Activated naive CD8-positive, alpha-beta T cell treated with anti-CD3 and anti-CD28 coated beads for 36 hours (primary cell): ENCODE measurements around the gene ECPAS. TPM values are rescaled to one million over a fixed set of nuclear protein-coding genes. Genes with fewer than 3 reads are reported as not detected.
"Not testable (repeated sequence)": the region's sequence is repeated elsewhere in the genome, so short reads cannot be mapped to it uniquely, and the experiment has no call there.

Source experiments
- DNase-seq: peaks from one replicate; pipeline ENCODE4 v3.0.0; 2021
- H3K27ac Mint-ChIP-seq: one replicate; pipeline ENCODE4 v1.8.0; 2022; ENCODE audit warnings: mild to moderate bottlenecking, moderate library complexity, mixed read lengths
- H3K27me3 Mint-ChIP-seq: one replicate; pipeline ENCODE4 v1.8.0; 2022; ENCODE audit warnings: mild to moderate bottlenecking, mixed read lengths
- H3K36me3 Mint-ChIP-seq: one replicate; pipeline ENCODE4 v1.8.0; 2021; ENCODE audit warnings: mild to moderate bottlenecking, mixed read lengths
- H3K4me1 Mint-ChIP-seq: one replicate; pipeline ENCODE4 v1.8.0; 2021; ENCODE audit warnings: mixed read lengths
- H3K4me3 Mint-ChIP-seq: one replicate; pipeline ENCODE4 v1.8.0; 2022; ENCODE audit warnings: mild to moderate bottlenecking, moderate library complexity, mixed read lengths
- H3K9me3 Mint-ChIP-seq: one replicate; pipeline ENCODE4 v1.8.0; 2022; ENCODE audit warnings: mixed read lengths
- total RNA-seq, 2 experiments: library from RNA; stranded (reverse); gene quantifications; one replicate each; pipeline ENCODE4 v1.2.3, GENCODE V29; 2021

The ECPAS gene, protein sequence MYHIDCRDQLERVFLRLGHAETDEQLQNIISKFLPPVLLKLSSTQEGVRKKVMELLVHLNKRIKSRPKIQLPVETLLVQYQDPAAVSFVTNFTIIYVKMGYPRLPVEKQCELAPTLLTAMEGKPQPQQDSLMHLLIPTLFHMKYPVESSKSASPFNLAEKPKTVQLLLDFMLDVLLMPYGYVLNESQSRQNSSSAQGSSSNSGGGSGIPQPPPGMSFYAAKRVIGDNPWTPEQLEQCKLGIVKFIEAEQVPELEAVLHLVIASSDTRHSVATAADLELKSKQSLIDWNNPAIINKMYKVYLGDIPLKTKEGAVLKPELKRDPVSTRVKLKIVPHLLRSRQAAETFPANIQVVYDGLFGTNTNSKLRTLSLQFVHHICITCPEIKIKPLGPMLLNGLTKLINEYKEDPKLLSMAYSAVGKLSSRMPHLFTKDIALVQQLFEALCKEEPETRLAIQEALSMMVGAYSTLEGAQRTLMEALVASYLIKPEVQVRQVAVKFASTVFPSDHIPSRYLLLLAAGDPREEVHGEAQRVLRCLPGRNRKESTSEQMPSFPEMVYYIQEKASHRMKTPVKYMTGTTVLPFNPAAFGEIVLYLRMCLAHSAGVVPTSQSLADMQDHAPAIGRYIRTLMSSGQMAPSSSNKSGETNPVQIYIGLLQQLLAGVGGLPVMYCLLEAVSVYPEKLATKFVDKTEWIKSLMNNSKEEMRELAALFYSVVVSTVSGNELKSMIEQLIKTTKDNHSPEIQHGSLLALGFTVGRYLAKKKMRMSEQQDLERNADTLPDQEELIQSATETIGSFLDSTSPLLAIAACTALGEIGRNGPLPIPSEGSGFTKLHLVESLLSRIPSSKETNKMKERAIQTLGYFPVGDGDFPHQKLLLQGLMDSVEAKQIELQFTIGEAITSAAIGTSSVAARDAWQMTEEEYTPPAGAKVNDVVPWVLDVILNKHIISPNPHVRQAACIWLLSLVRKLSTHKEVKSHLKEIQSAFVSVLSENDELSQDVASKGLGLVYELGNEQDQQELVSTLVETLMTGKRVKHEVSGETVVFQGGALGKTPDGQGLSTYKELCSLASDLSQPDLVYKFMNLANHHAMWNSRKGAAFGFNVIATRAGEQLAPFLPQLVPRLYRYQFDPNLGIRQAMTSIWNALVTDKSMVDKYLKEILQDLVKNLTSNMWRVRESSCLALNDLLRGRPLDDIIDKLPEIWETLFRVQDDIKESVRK (N-terminal part only)
- total RNA-seq: 10 to 100 TPM; 77.4 to 82.6 TPM

DNA sequence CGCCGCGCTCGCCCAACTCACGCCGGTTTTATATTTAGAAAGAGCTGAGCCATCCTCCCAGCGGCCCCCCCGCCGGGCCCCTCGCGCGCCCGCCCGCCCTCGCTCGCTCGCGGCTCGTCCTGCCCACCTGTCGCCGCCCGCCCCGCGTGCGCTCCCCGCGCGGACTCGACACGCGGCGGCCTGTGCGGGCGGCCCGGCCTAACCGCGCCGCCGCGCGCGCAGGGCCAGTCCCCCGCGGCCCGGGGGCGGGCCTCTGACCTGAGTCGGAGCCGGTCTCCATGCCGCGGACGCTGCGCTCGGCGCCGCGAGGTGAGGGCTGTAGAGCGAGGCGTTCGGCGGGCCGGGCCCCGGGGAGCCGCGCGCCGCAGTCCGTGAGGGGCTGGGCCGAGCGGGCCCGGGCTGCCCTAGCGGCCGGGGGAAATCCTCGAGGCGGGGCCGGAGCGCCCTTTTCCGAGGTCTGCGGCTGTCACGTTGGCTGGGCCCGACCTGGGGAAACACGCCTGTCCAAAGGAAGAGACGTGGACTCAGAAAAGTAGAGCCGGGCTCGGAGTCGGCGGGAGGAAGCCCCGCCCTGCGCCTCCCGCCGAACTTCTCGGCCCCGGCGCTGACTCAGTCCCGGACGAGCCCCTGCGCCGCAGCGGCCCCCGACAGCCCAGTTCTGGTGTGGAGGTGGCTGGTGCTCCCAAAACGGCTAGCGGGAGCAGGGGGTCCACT, at the start of gene ECPAS:
ECPAS (minus strand) TSS at position 526 of the 714 bp plus-strand sequence. CDS start 11,465 bp downstream, outside the sequence.
- Mint-ChIP-seq H3K36me3 (peaks cover 18% of the 10 kb centered on the region), H3K27me3 (peaks cover 6% of the 10 kb centered on the region), H3K4me1 (peaks cover 30% of the 10 kb centered on the region), H3K4me3 (peak within 1 kb of the TSS; percentile 87), H3K27ac (peak within 1 kb of the TSS; percentile 86), H3K9me3 (peaks cover 1% of the 10 kb centered on the region)
- DNase-seq: peak; percentile 80

DNA sequence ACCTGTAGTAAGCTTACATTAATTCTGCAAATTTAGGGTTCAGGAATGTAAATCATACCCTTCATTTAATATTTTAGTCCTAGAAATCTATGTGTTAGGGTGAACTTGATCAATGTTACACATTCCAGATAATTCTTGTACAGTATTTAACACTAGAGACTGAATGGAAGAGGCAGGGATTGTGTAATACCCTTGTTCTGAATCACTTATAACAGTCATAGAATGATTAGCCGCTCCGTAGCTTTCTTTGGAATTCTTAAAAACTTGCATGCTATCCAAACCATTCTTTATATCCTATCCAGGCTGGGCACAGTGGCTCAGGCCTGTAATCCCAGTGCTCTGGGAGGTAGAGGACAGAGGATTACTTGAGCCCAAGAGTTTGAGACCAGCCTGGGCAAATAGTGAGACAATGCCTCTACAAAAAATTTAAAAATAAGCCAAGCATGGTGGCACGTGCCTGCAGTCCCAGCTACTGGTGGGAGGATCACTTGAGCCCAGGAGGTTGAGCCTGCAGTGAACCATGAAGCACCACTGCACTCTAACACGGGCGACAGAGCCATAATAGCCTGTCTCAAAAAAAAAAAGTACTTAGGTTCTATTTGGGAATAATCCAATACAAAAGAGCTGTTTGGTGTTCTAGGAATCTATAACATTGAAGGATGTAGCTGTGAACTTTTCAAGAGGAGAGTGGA, 49.1 kb upstream of the ECPAS start:
- Mint-ChIP-seq H3K36me3 (peaks cover 74% of the 10 kb centered on the region), H3K27ac (no peak overlapping the region), H3K4me1 (no peaks in the 10 kb centered on the region), H3K9me3 (peaks cover 30% of the 10 kb centered on the region), H3K4me3 (no peak overlapping the region), H3K27me3 (no peaks in the 10 kb centered on the region)
- DNase-seq: no peak

DNA sequence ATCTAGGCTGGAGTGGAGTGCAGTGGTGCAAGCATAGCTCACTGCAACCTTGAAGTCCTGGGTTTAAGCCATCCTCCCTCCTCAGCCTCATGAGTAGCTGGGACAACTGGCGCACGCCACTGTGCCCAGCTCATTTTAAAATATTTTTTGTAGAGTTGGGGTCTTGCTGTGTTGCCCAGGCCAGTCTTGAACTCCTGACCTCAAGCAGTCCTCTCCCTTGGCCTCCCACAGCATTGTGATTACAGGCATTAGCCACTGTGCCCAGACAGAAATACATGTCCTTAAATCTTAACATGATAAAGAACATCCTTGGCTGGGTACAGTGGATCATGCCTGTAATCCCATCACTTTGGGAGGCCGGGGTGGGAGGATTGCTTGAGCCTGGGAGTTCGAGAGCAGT, 47.5 kb upstream of the ECPAS start:
- Mint-ChIP-seq H3K27me3 (no peaks in the 10 kb centered on the region), H3K9me3 (peaks cover 23% of the 10 kb centered on the region), H3K36me3 (peaks cover 67% of the 10 kb centered on the region), H3K27ac (no peak overlapping the region), H3K4me1 (no peaks in the 10 kb centered on the region), H3K4me3 (no peak overlapping the region)
- DNase-seq: no peak

- H3K27ac Mint-ChIP-seq: no peak overlapping the region
- peaks cover 12% of the 10 kb centered on the region for H3K4me1 Mint-ChIP-seq
- H3K27me3 Mint-ChIP-seq: peaks cover 4% of the 10 kb centered on the region
- peaks cover 22% of the 10 kb centered on the region for H3K9me3 Mint-ChIP-seq
- no peak overlapping the region for H3K4me3 Mint-ChIP-seq
- DNase-seq: no peak
- H3K36me3 Mint-ChIP-seq: peaks cover 65% of the 10 kb centered on the region
Measured at GRCh38 chr9:111529787-111530186, 45.6 kb upstream of the ECPAS start.

DNA sequence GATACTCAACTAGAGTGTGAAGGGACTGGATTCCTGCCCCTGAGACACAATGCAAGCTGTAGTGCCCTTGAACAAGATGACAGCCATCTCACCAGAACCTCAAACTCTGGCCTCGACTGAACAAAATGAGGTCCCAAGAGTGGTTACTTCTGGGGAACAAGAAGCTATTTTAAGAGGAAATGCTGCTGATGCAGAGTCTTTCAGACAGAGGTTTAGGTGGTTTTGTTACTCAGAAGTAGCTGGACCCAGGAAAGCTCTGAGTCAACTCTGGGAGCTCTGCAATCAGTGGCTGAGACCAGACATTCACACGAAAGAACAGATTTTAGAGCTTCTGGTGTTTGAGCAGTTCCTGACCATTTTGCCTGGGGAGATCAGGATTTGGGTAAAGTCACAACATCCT, 43.2 kb upstream of the ECPAS start:
- peaks cover 4% of the 10 kb centered on the region for H3K27me3 Mint-ChIP-seq
- peaks cover 10% of the 10 kb centered on the region for H3K9me3 Mint-ChIP-seq
- peaks cover 12% of the 10 kb centered on the region for H3K4me1 Mint-ChIP-seq
- no peak overlapping the region for H3K27ac Mint-ChIP-seq
- H3K36me3 Mint-ChIP-seq: peaks cover 42% of the 10 kb centered on the region
- DNase-seq: no peak
- H3K4me3 Mint-ChIP-seq: no peak overlapping the region

GRCh38 chr9:111525056-111525977, 41.1 kb upstream of the ECPAS start, which contains the start of gene ZNF483:
Gene ZNF483 (plus strand): TSS chr9:111525179. CDS start chr9:111527396, 2,217 bp downstream.
- peak within 1 kb of the TSS; percentile 86 for H3K27ac Mint-ChIP-seq
- peak within 1 kb of the TSS; percentile 88 for H3K4me3 Mint-ChIP-seq
- peaks cover 24% of the 10 kb centered on the region for H3K36me3 Mint-ChIP-seq
- peaks cover 4% of the 10 kb centered on the region for H3K27me3 Mint-ChIP-seq
- peaks cover 7% of the 10 kb centered on the region for H3K9me3 Mint-ChIP-seq
- H3K4me1 Mint-ChIP-seq: peaks cover 12% of the 10 kb centered on the region
- DNase-seq: peak; percentile 67

DNA sequence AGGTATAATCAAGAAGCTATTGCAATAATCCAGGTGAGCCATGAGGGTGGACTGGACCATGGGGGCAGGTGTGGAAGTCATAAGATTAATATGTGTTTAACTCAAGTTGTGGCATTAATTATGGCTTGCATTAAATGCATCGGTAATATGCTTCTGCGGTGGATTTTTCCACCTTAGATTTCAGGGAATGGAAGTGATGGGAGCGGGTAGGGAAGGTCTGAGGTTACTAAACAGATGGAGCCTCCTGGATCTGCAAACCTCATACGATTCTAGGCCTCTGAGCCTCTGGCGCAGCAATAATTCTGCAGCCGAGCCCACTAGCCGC, 40.5 kb upstream of the ECPAS start:
- peak overlapping the region; percentile 88 for H3K4me3 Mint-ChIP-seq
- peak overlapping the region; percentile 50 for H3K27ac Mint-ChIP-seq
- peaks cover 12% of the 10 kb centered on the region for H3K4me1 Mint-ChIP-seq
- peaks cover 4% of the 10 kb centered on the region for H3K27me3 Mint-ChIP-seq
- no peak for DNase-seq
- peaks cover 18% of the 10 kb centered on the region for H3K36me3 Mint-ChIP-seq
- peaks cover 5% of the 10 kb centered on the region for H3K9me3 Mint-ChIP-seq

- Mint-ChIP-seq H3K9me3 (peaks cover 2% of the 10 kb centered on the region), H3K27me3 (peaks cover 5% of the 10 kb centered on the region), H3K27ac (no peak overlapping the region), H3K4me3 (no peak overlapping the region), H3K36me3 (no peaks in the 10 kb centered on the region), H3K4me1 (no peaks in the 10 kb centered on the region)
- DNase-seq: no peak
Measured at GRCh38 chr9:111516061-111516465, 31.9 kb upstream of the ECPAS start.

GRCh38 chr9:111514967-111515366, 30.8 kb upstream of the ECPAS start:
- no peak for DNase-seq
- H3K9me3 Mint-ChIP-seq: peaks cover 7% of the 10 kb centered on the region
- no peaks in the 10 kb centered on the region for H3K4me1 Mint-ChIP-seq
- H3K27ac Mint-ChIP-seq: no peak overlapping the region
- H3K27me3 Mint-ChIP-seq: peaks cover 5% of the 10 kb centered on the region
- no peak overlapping the region for H3K4me3 Mint-ChIP-seq
- no peaks in the 10 kb centered on the region for H3K36me3 Mint-ChIP-seq

GRCh38 chr9:111511581-111511980, 27.4 kb upstream of the ECPAS start:
- not testable (repeated sequence) for H3K27me3 Mint-ChIP-seq, H3K9me3 Mint-ChIP-seq, H3K4me1 Mint-ChIP-seq, H3K27ac Mint-ChIP-seq, H3K4me3 Mint-ChIP-seq, DNase-seq, H3K36me3 Mint-ChIP-seq

GRCh38 chr9:111502506-111502905, 18.3 kb upstream of the ECPAS start:
- Mint-ChIP-seq H3K4me3 (no peak overlapping the region), H3K27ac (no peak overlapping the region), H3K27me3 (peaks cover 4% of the 10 kb centered on the region), H3K4me1 (peaks cover 3% of the 10 kb centered on the region), H3K9me3 (no peaks in the 10 kb centered on the region), H3K36me3 (no peaks in the 10 kb centered on the region)
- no peak for DNase-seq

GRCh38 chr9:111501648-111502047, 17.5 kb upstream of the ECPAS start:
- H3K9me3 Mint-ChIP-seq: no peaks in the 10 kb centered on the region
- H3K27me3 Mint-ChIP-seq: peaks cover 4% of the 10 kb centered on the region
- DNase-seq: no peak
- H3K36me3 Mint-ChIP-seq: no peaks in the 10 kb centered on the region
- H3K4me3 Mint-ChIP-seq: no peak overlapping the region
- no peak overlapping the region for H3K27ac Mint-ChIP-seq
- H3K4me1 Mint-ChIP-seq: peaks cover 3% of the 10 kb centered on the region

- H3K4me1 Mint-ChIP-seq: peaks cover 3% of the 10 kb centered on the region
- peaks cover 4% of the 10 kb centered on the region for H3K27me3 Mint-ChIP-seq
- H3K4me3 Mint-ChIP-seq: no peak overlapping the region
- H3K9me3 Mint-ChIP-seq: no peaks in the 10 kb centered on the region
- no peak overlapping the region for H3K27ac Mint-ChIP-seq
- H3K36me3 Mint-ChIP-seq: no peaks in the 10 kb centered on the region
- DNase-seq: no peak
Measured at GRCh38 chr9:111501005-111501562, 16.9 kb upstream of the ECPAS start.
